ENCODE data around the gene CYTH4.
A peak's percentile ranks its signal among the peaks of the same experiment; 100 is the strongest.

Gene CYTH4

GRCh38 chr22:37258005-37258752 lies 24.1 kb upstream of the CYTH4 start:
- ATAC-seq (replicated peaks): no peak
- Mint-ChIP-seq H3K27ac (no peak overlapping the region), H3K4me1 (peaks cover 37 to 45% of the 10 kb centered on the region in 2 donors), H3K27me3 (peaks cover 0 to 7% of the 10 kb centered on the region in 2 donors), H3K36me3 (no peaks in the 10 kb centered on the region), H3K9me3 (no peaks in the 10 kb centered on the region), H3K4me3 (no peak overlapping the region)
- DNase-seq: no peak

GRCh38 chr22:37258753-37259401 lies 23.4 kb upstream of the CYTH4 start:
- no peak for ATAC-seq (replicated peaks)
- Mint-ChIP-seq H3K4me3 (no peak overlapping the region), H3K4me1 (peaks cover 37 to 45% of the 10 kb centered on the region in 2 donors), H3K27me3 (peaks cover 0 to 7% of the 10 kb centered on the region in 2 donors), H3K36me3 (no peaks in the 10 kb centered on the region), H3K27ac (no peak overlapping the region), H3K9me3 (no peaks in the 10 kb centered on the region)
- no peak for DNase-seq

GRCh38 chr22:37259540-37260029 lies 22.7 kb upstream of the CYTH4 start:
- Mint-ChIP-seq H3K9me3 (peaks cover 0 to 2% of the 10 kb centered on the region in 2 donors), H3K4me1 (peaks cover 37 to 45% of the 10 kb centered on the region in 2 donors), H3K27me3 (peaks cover 0 to 7% of the 10 kb centered on the region in 2 donors), H3K36me3 (peaks cover 0 to 2% of the 10 kb centered on the region in 2 donors), H3K4me3 (peak overlapping the region; percentile 51 to 75), H3K27ac (peak overlapping the region; percentile 39)
- DNase-seq: no peak
- ATAC-seq (replicated peaks): peak; percentile 27 to 44

- Mint-ChIP-seq H3K27ac (no peak overlapping the region), H3K9me3 (peaks cover 0 to 4% of the 10 kb centered on the region in 2 donors), H3K36me3 (peaks cover 0 to 2% of the 10 kb centered on the region in 2 donors), H3K27me3 (peaks cover 0 to 7% of the 10 kb centered on the region in 2 donors), H3K4me3 (no peak overlapping the region), H3K4me1 (peaks cover 36 to 44% of the 10 kb centered on the region in 2 donors)
- DNase-seq (no peak), ATAC-seq (replicated peaks) (no peak)
Observed at GRCh38 chr22:37260155-37260795, 22.0 kb upstream of the CYTH4 start.

- H3K36me3 Mint-ChIP-seq: peaks cover 0 to 2% of the 10 kb centered on the region in 2 donors
- ATAC-seq (replicated peaks): peak; percentile 79 to 82
- H3K9me3 Mint-ChIP-seq: peaks cover 0 to 4% of the 10 kb centered on the region in 2 donors
- peaks cover 0 to 7% of the 10 kb centered on the region in 2 donors for H3K27me3 Mint-ChIP-seq
- no peak for DNase-seq
- H3K4me1 Mint-ChIP-seq: peaks cover 32 to 38% of the 10 kb centered on the region in 2 donors
- H3K4me3 Mint-ChIP-seq: no peak overlapping the region
- peak overlapping the region; percentile 1 for H3K27ac Mint-ChIP-seq
Observed at GRCh38 chr22:37260901-37261336, 21.4 kb upstream of the CYTH4 start.

- H3K27ac Mint-ChIP-seq: peak overlapping the region; percentile 5
Observed at GRCh38 chr22:37262346-37262745, 20.0 kb upstream of the CYTH4 start.

GRCh38 chr22:37263966-37264887 lies 18.1 kb upstream of the CYTH4 start:
- Mint-ChIP-seq H3K27me3 (peaks cover 0 to 7% of the 10 kb centered on the region in 2 donors), H3K4me1 (peaks cover 34 to 47% of the 10 kb centered on the region in 2 donors), H3K27ac (no peak overlapping the region), H3K4me3 (no peak overlapping the region), H3K9me3 (peaks cover 0 to 4% of the 10 kb centered on the region in 2 donors), H3K36me3 (peaks cover 0 to 4% of the 10 kb centered on the region in 2 donors)
- DNase-seq: no peak
- ATAC-seq (replicated peaks): no peak

More at GRCh38 chr22:37262346-37262745, 20.0 kb upstream of the CYTH4 start:
- H3K9me3 Mint-ChIP-seq: peaks cover 0 to 4% of the 10 kb centered on the region in 2 donors
- ATAC-seq (replicated peaks) (no peak), DNase-seq (no peak)
- H3K27me3 Mint-ChIP-seq: peaks cover 0 to 7% of the 10 kb centered on the region in 2 donors
- peaks cover 0 to 4% of the 10 kb centered on the region in 2 donors for H3K36me3 Mint-ChIP-seq
- peaks cover 32 to 41% of the 10 kb centered on the region in 2 donors for H3K4me1 Mint-ChIP-seq
- no peak overlapping the region for H3K4me3 Mint-ChIP-seq

GRCh38 chr22:37266581-37267134 lies 15.7 kb upstream of the CYTH4 start:
- peaks cover 0 to 4% of the 10 kb centered on the region in 2 donors for H3K36me3 Mint-ChIP-seq
- H3K4me3 Mint-ChIP-seq: peak overlapping the region; percentile 91 to 94
- peaks cover 26 to 38% of the 10 kb centered on the region in 2 donors for H3K4me1 Mint-ChIP-seq
- H3K27me3 Mint-ChIP-seq: peaks cover 0 to 7% of the 10 kb centered on the region in 2 donors
- ATAC-seq (replicated peaks): peak; percentile 20 to 28
- no peak for DNase-seq
- peak overlapping the region; percentile 97 for H3K27ac Mint-ChIP-seq
- peaks cover 0 to 4% of the 10 kb centered on the region in 2 donors for H3K9me3 Mint-ChIP-seq

- H3K27ac Mint-ChIP-seq: peak overlapping the region; percentile 97
- ATAC-seq (replicated peaks) (peak; percentile 87 to 89), DNase-seq (peak; percentile 53)
- peaks cover 26 to 40% of the 10 kb centered on the region in 2 donors for H3K4me1 Mint-ChIP-seq
- peak overlapping the region; percentile 91 to 94 for H3K4me3 Mint-ChIP-seq
- H3K36me3 Mint-ChIP-seq: peaks cover 0 to 4% of the 10 kb centered on the region in 2 donors
- peaks cover 0 to 4% of the 10 kb centered on the region in 2 donors for H3K9me3 Mint-ChIP-seq
- peaks cover 0 to 5% of the 10 kb centered on the region in 2 donors for H3K27me3 Mint-ChIP-seq
Observed at GRCh38 chr22:37267135-37267587, 15.1 kb upstream of the CYTH4 start.

- DNase-seq (no peak), ATAC-seq (replicated peaks) (peak; percentile 37 to 49)
- Mint-ChIP-seq H3K36me3 (peaks cover 0 to 4% of the 10 kb centered on the region in 2 donors), H3K27ac (peak overlapping the region; percentile 97), H3K9me3 (peaks cover 0 to 4% of the 10 kb centered on the region in 2 donors), H3K4me3 (peak overlapping the region; percentile 91 to 94), H3K27me3 (no peaks in the 10 kb centered on the region), H3K4me1 (peaks cover 21 to 34% of the 10 kb centered on the region in 2 donors)
Observed at GRCh38 chr22:37267661-37268413, 14.5 kb upstream of the CYTH4 start.

GRCh38 chr22:37269936-37270678 lies 12.2 kb upstream of the CYTH4 start:
- DNase-seq (no peak), ATAC-seq (replicated peaks) (no peak)
- H3K27ac Mint-ChIP-seq: no peak overlapping the region
- peaks cover 0 to 2% of the 10 kb centered on the region in 2 donors for H3K36me3 Mint-ChIP-seq
- peaks cover 40 to 56% of the 10 kb centered on the region in 2 donors for H3K4me1 Mint-ChIP-seq
- H3K9me3 Mint-ChIP-seq: no peaks in the 10 kb centered on the region
- no peak overlapping the region for H3K4me3 Mint-ChIP-seq
- H3K27me3 Mint-ChIP-seq: no peaks in the 10 kb centered on the region
